HG03354 (cell line): ENCODE measurements around the gene CYTH2.
A peak's percentile ranks its signal among the peaks of the same experiment; 100 is the strongest.
"Not testable (repeated sequence)": the region's sequence is repeated elsewhere in the genome, so short reads cannot be mapped to it uniquely, and the experiment has no call there.

Experiments used
- ATAC-seq: cut with Tn5 transposase; IDR thresholded peaks from one replicate; pipeline ENCODE4 v1.9.1; 2021; ENCODE audit warnings: mild to moderate bottlenecking; ENCODE audit not compliant: unreplicated experiment, poor library complexity, severe bottlenecking

Gene CYTH2

GRCh38 chr19:48475369-48476068 is 6.3 kb downstream of the CYTH2 start:
- no peak for ATAC-seq

- ATAC-seq: no peak
These were observed 7.0 kb downstream of the CYTH2 start for GRCh38 chr19:48476176-48476575.

GRCh38 chr19:48477067-48477685 is 8.0 kb downstream of the CYTH2 start:
- no peak for ATAC-seq

GRCh38 chr19:48477698-48478338 is 8.6 kb downstream of the CYTH2 start:
- no peak for ATAC-seq

GRCh38 chr19:48478339-48479256 is 9.4 kb downstream of the CYTH2 start:
- no peak for ATAC-seq

- ATAC-seq: no peak
These were observed 10.5 kb downstream of the CYTH2 start for GRCh38 chr19:48479686-48480085.

GRCh38 chr19:48480183-48480557 is 11.0 kb downstream of the CYTH2 start:
- no peak for ATAC-seq

- no peak for ATAC-seq
These were observed 11.7 kb downstream of the CYTH2 start for GRCh38 chr19:48480558-48481500.

GRCh38 chr19:48481846-48482639 is 12.9 kb downstream of the CYTH2 start:
- no peak for ATAC-seq

GRCh38 chr19:48483301-48483700 is 14.1 kb downstream of the CYTH2 start:
- ATAC-seq: no peak

- ATAC-seq: no peak
These were observed 15.2 kb downstream of the CYTH2 start for GRCh38 chr19:48484247-48484893.

GRCh38 chr19:48484931-48485612 is 15.9 kb downstream of the CYTH2 start:
- no peak for ATAC-seq

GRCh38 chr19:48486706-48487105 is 17.5 kb downstream of the CYTH2 start:
- ATAC-seq: not testable (repeated sequence)

- ATAC-seq: no peak
These were observed 18.4 kb downstream of the CYTH2 start for GRCh38 chr19:48487544-48487943.

GRCh38 chr19:48487948-48488347 is 18.8 kb downstream of the CYTH2 start:
- ATAC-seq: no peak

- ATAC-seq: not testable (repeated sequence)
These were observed 19.3 kb downstream of the CYTH2 start for GRCh38 chr19:48488478-48488877.

- peak; percentile 36 for ATAC-seq
These were observed 20.5 kb downstream of the CYTH2 start for GRCh38 chr19:48489608-48490216.
